Ovary (tissue), 9 donors: Measurements from ENCODE around the gene CALD1. TPM values are rescaled to one million over a fixed set of nuclear protein-coding genes. Genes with fewer than 3 reads are reported as not detected.

Experiments used
- DNase-seq, 5 donors: peaks; one replicate each; pipeline ENCODE4 v3.0.0-alpha.2; 2019 to 2020
- H3K27ac ChIP-seq, 2 donors: fragments of 200-600 bp; one replicate each; pipeline versions ENCODE4 v1.5.1 to v1.8.0; 2019 to 2022
- H3K27me3 ChIP-seq: fragments of 200-600 bp; one replicate; pipeline ENCODE4 v1.8.0; 2022
- H3K36me3 ChIP-seq: fragments of 200-600 bp; sonication (generic); one replicate; pipeline ENCODE4 v1.5.1; 2019
- H3K4me1 ChIP-seq: one replicate; pipeline ENCODE4 v1.8.1; 2013; ENCODE audit warnings: mild to moderate bottlenecking, moderate library complexity; ENCODE audit not compliant: insufficient read depth
- H3K4me3 ChIP-seq: fragments of 200-600 bp; sonication (generic); one replicate; pipeline ENCODE4 v1.5.1; 2017
- H3K9me3 ChIP-seq, 2 donors: fragments of 200-600 bp in 1 of 2; sonication (generic) in 1 of 2; one replicate each; pipeline versions ENCODE4 v1.5.1 to v1.8.1; 2013 to 2019; ENCODE audit warnings: mild to moderate bottlenecking in 1 of 2, moderate library complexity in 1 of 2
- EP300 ChIP-seq: sonication (generic); formaldehyde crosslinking; IDR thresholded peaks from one replicate; pipeline ENCODE4 v1.6.1; 2017; ENCODE audit warnings: antibody characterized with exemption
- POLR2A ChIP-seq: fragments of 450-650 bp; IDR thresholded peaks from one replicate; pipeline ENCODE4 v1.6.1; 2017; ENCODE audit warnings: antibody characterized with exemption, mild to moderate bottlenecking, moderate library complexity
- WGBS, 3 donors: extraction: QIAGEN DNeasy Blood & Tissue Kit in 1 of 3; methylation state at CpG; one replicate each; pipeline versions ENCODE4 v1.1.5 to v1.1.7; 2013 to 2017; 5-methylcytosine and 5-hydroxymethylcytosine counted together
- intact Hi-C, 4 donors: fragments of 100-400 bp; cut with DNase I; formaldehyde crosslinking; loops; one replicate each; pipeline versions ENCODE4 v1.11.0 to v1.15.1; 2022 to 2023
- polyA plus RNA-seq, 2 donors: library from polyadenylated mRNA; stranded (reverse); fragments of 200-250 nt in 1 of 2; fragments of 350-450 nt in 1 of 2; fragmentation: Illumina TruSeq in 1 of 2; extraction: RNeasy Lipid Tissue Mini Kit (QIAGEN cat#74804) in 1 of 2; gene quantifications; one replicate each; pipeline ENCODE4 v1.2.3, GENCODE V29; 2013 to 2014
- total RNA-seq, 7 donors: library from RNA; depleted of rRNA in 2 of 7; stranded (reverse); fragments of >200 nt in 2 of 7; fragmentation: NEBNext Ultra II Directional in 3 of 7; extraction: Animal tissue kit (Norgen Biotek cat#: 25700) in 3 of 7; gene quantifications; one replicate each; pipeline versions ENCODE4 v1.1.0 to v1.2.4, GENCODE V29; 2016 to 2023
- TF ChIP-seq, protein P1 (sequence below), 3 donors: fragments of 450-650 bp in 2 of 3; fragments of 200-600 bp in 1 of 3; IDR thresholded peaks; one replicate each; pipeline versions ENCODE4 v1.5.1 to v1.8.0; 2016 to 2022; ENCODE audit warnings: antibody characterized with exemption in 3 of 3, mild to moderate bottlenecking in 1 of 3
- donor health status: DM: no; HTN: no; CAD: no; lungs with moderate emphysema.
- donor health status: DM: no; HTN: no; CAD: no.
- donor health status: Bipolar disorder and iron deficiency.
- donor health status: DM: yes; HTN: yes; CAD: no.
- donor health status: DM: no; HTN: no; CAD: no.
- donor health status: DM: yes; HTN: yes; CAD: no.

The CALD1 gene
- total and polyA plus RNA-seq, 9 donors = 306 to 697 (median 463) TPM

DNA sequence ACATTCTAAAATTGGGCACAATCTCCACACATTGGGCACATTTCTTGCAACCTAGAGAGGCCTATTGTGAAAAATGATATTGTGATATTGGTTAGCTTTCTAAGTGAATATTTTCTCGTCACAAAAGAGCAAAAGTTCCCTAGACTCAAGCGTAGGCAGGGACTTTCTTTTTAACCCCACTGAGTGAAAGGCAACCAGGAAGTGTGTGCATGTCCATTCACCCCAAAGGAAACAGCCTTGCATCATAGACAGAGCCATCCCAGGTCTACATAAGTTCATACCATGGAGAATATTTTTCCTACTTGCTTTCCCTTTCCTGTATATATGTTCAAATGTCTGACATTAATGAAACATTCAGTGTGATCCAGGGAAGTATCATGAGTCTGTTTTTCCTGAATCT is 122.6 kb downstream of the CALD1 start:
- no peak overlapping the region for H3K27ac ChIP-seq
- TF ChIP-seq, protein P1, sequence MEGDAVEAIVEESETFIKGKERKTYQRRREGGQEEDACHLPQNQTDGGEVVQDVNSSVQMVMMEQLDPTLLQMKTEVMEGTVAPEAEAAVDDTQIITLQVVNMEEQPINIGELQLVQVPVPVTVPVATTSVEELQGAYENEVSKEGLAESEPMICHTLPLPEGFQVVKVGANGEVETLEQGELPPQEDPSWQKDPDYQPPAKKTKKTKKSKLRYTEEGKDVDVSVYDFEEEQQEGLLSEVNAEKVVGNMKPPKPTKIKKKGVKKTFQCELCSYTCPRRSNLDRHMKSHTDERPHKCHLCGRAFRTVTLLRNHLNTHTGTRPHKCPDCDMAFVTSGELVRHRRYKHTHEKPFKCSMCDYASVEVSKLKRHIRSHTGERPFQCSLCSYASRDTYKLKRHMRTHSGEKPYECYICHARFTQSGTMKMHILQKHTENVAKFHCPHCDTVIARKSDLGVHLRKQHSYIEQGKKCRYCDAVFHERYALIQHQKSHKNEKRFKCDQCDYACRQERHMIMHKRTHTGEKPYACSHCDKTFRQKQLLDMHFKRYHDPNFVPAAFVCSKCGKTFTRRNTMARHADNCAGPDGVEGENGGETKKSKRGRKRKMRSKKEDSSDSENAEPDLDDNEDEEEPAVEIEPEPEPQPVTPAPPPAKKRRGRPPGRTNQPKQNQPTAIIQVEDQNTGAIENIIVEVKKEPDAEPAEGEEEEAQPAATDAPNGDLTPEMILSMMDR (IDR thresholded peaks at IDR 0.05) = no peak
- TF ChIP-seq POLR2A (no peak), EP300 (no peak)

DNA sequence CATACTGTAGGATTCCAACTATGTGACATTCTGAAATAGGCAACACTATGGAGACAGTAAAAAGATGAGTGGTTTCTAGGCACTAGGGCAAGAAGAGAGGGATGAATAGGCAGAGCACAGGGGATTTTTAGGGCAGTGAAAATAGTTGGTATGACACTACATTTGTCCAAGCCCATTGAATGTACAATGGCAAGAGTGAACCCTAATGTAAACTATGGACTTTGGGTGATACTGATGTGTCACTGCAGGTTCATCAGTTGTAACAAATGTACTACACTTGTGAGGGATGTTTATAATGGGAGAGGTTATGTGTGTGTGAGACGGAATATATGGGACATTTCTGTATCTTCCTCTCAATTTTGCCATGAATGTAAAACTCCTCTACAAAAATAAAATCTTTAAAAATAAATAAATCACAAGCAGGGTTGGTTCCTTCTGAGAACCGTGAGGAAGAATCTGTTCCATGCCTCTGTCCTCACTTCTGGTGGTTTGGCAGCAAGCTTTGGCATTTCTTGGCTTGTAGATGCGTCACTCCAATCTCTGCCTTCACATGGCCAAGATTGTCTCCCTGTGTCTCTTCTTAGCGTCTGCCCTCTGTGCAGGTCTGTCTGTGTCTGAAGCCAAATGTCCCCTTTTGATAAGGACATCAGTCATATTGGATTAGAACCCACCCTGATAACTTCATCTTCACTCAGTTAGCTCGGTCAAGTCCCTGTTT is 123.8 kb downstream of the CALD1 start:
- peaks cover 34% of the 10 kb centered on the region for H3K4me1 ChIP-seq
- no peaks in the 10 kb centered on the region for H3K36me3 ChIP-seq
- intact Hi-C loops = no loop called here
- TF ChIP-seq POLR2A = no peak
- TF ChIP-seq EP300 = no peak
- TF ChIP-seq, protein P1 (IDR thresholded peaks at IDR 0.05) = no peak
- no peaks in the 10 kb centered on the region for H3K9me3 ChIP-seq
- no peaks in the 10 kb centered on the region for H3K27me3 ChIP-seq
- H3K4me3 ChIP-seq = no peak overlapping the region
- no peak for DNase-seq
- H3K27ac ChIP-seq = no peak overlapping the region
- WGBS, 3 donors = 77 to 93% (median 85%) methylated on average over 5 of the region's 5 CpGs

More for the DNA sequence above, 122.6 kb downstream of the CALD1 start:
- intact Hi-C loops = no loop called here
- no peaks in the 10 kb centered on the region for H3K9me3 ChIP-seq
- no peaks in the 10 kb centered on the region for H3K36me3 ChIP-seq
- 82 to 90% (median 88%) methylated on average over 2 of the region's 2 CpGs for WGBS, 3 donors
- H3K4me1 ChIP-seq = peaks cover 31% of the 10 kb centered on the region
- no peak for DNase-seq
- no peaks in the 10 kb centered on the region for H3K27me3 ChIP-seq
- no peak overlapping the region for H3K4me3 ChIP-seq

DNA sequence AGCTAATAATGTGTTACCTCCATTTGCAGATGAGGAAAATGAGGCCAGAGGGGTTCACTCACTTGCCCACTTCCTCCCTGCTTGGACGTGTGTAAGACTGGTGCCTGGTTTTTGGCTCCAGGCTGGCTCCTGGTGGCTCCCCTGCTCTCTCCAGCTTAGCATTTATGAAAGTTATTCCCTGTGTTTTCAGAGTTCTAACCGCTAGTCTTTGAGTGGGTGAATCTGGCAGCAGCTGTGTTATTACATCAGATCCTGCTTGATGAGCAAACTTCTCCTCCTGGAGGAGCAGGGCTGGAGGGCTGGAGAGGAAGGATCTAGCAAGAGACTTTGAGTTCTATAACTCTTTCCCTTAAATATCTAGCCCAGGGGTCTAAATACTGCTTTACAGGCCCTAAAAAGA is 125.9 kb downstream of the CALD1 start:
- H3K4me3 ChIP-seq = no peak overlapping the region
- H3K9me3 ChIP-seq = no peaks in the 10 kb centered on the region
- peaks cover 29% of the 10 kb centered on the region for H3K4me1 ChIP-seq
- 2 to 18% (median 10%) methylated on average over 2 of the region's 2 CpGs for WGBS, 3 donors
- H3K27ac ChIP-seq = peak overlapping the region in 1 of 2 donors; percentile 22
- H3K36me3 ChIP-seq = no peaks in the 10 kb centered on the region
- TF ChIP-seq, protein P1 (IDR thresholded peaks at IDR 0.05) = no peak
- TF ChIP-seq POLR2A (no peak), EP300 (no peak)
- DNase-seq = peak in 4 of 5 donors; percentile 47 to 69 (median 50)
- no peaks in the 10 kb centered on the region for H3K27me3 ChIP-seq
- intact Hi-C loops = no loop called here

DNA sequence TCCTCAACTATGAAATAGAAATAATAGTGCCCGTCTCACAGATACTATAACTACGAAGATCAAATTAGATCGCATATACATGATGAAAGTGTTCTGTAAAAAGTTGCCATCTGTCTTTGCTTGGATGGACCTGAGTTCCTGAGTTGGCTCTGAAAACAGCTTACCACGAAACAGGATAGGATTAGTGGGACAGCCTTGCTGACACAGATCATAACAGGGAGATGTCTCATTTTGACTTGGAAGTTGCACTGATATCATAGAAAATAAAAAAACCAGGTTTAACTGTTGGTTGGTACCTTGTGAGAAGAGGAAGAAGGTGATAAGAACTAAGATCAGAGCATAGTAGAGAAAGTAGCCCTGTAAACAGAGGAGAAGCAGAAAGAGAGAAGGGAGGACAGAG is 127.6 kb downstream of the CALD1 start:
- Histone ChIP-seq H3K27ac (peak overlapping the region; percentile 21 to 22), H3K27me3 (no peaks in the 10 kb centered on the region), H3K4me1 (peaks cover 30% of the 10 kb centered on the region), H3K36me3 (no peaks in the 10 kb centered on the region), H3K4me3 (no peak overlapping the region), H3K9me3 (no peaks in the 10 kb centered on the region)
- intact Hi-C loops = no loop called here
- DNase-seq = no peak
- TF ChIP-seq, protein P1 (IDR thresholded peaks at IDR 0.05) = no peak
- TF ChIP-seq EP300 (no peak), POLR2A (no peak)
- 85 to 91% (median 87%) methylated on average over 4 of the region's 4 CpGs for WGBS, 3 donors
